ENCODE measurements around the gene TSPYL6. TPM values are rescaled to one million over a fixed set of nuclear protein-coding genes. Genes with fewer than 3 reads are reported as not detected.
"Not testable (repeated sequence)": the region's sequence is repeated elsewhere in the genome, so short reads cannot be mapped to it uniquely, and the experiment has no call there.

Gene TSPYL6
- total RNA-seq, result not detected in 2 replicates

DNA sequence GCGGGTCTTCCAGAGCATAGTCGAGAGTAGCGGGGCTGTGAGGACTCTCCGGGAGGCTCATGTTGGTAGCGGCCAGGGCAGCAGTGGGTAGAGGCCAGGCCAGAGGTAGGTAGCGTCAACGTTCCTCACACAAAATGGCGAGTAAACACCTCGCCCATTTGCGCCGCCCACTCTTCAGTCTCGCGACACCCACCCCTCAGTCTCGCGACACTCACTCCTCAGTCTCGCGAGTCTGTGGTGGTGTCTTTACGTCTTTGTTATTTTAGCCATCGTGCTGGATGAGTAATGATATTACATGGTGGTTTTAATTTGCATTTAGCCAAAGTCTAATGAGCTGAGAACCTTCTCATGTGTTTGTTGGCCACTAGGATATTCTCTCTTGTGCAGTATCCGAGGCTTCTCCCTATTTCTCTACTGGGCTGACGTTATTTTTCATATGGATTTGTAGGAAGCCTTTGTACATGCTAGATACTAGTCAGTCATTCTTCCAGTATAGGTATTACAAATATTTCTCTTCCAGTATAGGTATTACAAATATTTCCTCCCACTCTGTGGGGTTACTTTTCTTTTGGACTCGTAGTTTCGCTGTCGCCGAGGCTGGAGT is at the start of gene TSPYL6:
Gene TSPYL6 (minus strand): TSS at position 139 of the 604 bp plus-strand sequence. CDS start 78 bp downstream, at position 61.
- no peak for DNase-seq (ENCODE audit: low read depth in 2 of 2)

DNA sequence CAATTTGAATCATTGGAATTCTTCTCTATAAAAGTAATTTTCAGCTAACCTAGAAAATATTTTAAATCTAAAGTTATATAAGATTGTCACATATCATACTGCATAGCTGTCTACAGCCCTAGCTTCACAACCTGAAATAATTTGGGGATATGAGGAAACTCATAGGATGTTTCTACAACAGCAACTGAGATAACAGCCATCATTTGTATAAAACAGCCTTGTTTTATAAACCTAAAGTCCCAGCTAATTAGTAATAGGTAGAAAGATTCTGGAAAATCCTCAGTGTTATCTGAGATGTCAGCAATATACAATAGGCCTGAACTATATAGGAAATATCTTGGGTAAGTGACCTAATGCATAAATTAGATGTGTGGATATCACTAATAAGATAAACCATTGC is 47.6 kb upstream of the TSPYL6 start:
- no peak for DNase-seq (ENCODE audit: low read depth in 2 of 2)

DNA sequence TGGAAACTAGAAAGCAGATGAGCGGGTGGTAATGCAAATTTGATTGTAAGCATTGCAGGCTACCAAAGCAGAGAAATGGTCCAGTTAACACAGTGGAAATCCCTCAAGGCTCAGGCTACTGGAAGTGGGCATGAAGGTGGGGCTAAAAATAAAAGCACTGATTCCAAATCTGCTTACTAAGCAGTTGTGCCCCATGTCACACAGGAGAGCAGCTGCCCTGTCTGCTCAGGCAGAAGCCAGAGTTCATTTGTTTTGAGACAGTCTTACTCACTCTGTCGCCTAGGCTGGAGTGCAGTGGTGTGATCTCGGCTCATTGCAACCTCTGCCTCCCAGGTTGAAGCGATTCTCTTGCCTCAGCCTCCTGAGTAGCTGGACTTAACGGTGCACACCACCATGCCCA is 42.5 kb upstream of the TSPYL6 start:
- no peak for DNase-seq (ENCODE audit: low read depth in 2 of 2)

DNA sequence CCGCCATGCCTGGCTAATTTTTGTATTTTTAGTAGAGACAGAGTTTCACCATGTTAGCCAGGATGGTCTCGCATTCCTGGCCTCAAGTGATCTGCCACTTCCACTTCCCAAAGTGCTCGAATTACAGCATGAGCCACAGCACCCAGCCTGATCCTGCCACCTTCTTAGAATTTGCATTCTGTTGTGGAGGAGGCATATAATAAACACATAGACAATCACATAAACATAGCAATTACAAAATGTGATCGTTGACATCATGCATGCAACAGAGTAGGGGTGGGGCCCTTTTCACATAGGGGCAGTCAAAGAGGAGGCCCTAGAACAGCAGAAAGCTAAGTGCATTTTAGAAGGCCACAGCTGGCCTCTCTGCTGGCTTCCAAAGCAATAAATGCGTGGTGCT is 39.9 kb upstream of the TSPYL6 start:
- no peak for DNase-seq (ENCODE audit: low read depth in 2 of 2)

DNA sequence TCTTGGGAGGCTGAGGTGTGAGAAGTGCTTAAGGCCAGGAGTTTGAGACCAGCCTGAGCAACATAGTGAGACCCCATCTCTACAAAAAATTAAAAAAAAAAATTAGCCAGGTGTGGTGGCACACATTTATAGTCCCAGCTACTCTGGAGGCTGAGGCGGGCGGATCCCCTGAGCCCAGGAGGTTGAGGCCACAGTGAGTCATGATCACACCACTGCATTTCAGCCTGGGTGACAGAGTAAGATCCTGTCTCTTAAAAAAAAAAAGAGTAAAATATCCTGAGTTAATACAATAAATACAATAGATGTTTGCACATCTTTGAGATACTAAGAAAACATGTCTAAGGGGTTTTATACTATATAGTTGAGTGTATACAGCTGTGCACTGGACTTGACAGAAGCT is 38.6 kb upstream of the TSPYL6 start:
- not testable (repeated sequence) for DNase-seq (ENCODE audit: low read depth in 2 of 2)

DNA sequence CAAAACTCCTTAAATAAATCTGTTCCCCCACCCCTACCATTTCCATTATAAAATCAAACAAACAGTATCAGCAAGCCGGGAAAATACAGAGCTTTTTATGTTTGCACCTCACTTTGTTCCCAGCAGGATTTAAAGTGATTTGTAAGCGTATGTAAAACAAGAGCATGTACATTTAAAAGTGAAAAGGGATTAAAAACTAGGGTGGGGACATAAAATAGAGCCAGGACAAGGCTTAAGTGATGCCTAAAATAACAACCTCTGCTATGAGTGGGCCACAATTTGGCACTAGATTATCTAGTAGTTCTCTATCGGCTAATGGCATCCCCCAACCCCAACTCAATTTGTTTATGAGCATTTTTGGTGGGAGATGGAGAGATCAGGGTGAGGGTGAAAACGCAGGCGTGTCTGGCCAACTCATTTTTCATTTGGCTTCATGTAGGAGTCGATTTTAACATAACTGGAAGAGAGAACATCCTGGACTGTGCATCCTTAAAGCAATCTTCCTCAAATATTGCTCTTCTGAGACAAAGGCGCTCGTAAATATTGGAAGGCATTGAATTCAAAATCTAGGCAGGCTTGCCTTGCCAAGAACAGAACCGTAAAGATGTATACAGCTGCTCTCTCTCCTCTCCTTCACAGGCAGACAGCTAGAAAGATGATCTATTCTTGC is 34.5 kb upstream of the TSPYL6 start:
- DNase-seq (ENCODE audit: low read depth in 2 of 2), result no peak

DNA sequence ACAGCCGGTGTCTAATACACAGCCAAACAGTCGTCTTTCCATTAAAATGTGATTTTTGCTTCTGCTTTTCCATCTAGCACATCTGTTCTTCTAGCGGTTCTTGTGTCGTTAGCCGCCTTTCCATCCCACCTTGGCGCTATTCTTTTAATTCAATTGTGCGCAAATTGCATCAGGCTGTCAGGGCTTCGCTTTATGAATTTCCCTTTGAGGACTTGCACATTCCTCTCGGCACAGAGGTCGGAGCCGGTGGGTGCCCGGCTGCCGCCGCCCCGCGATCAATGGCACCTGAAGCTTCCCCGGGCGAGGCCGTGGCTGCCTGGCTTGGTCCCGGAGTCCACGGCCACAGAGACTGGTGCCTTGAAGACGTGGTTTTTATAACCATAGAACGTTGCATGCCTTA is 33.9 kb upstream of the TSPYL6 start:
- DNase-seq (ENCODE audit: low read depth in 2 of 2), result no peak

DNA sequence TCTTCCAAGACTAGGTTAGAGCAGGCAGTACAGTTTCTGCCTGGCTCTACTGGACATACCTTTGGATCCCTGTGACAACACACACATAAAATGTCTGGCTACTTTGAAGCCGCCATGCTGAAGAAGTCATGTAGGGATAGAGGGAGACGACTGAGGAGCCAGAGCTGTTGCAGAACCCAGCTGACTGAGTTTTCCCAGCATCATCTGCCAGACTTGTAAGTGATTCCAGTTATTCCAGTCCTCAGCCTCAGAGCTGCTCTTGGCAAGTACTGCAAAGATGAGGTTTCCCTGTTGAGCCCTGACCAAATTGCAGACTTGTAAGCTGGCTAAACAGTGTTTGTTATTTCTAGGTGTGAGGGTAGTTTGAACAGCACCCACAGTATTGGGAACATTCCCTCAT is 31.5 kb upstream of the TSPYL6 start:
- no peak for DNase-seq (ENCODE audit: low read depth in 2 of 2)

DNA sequence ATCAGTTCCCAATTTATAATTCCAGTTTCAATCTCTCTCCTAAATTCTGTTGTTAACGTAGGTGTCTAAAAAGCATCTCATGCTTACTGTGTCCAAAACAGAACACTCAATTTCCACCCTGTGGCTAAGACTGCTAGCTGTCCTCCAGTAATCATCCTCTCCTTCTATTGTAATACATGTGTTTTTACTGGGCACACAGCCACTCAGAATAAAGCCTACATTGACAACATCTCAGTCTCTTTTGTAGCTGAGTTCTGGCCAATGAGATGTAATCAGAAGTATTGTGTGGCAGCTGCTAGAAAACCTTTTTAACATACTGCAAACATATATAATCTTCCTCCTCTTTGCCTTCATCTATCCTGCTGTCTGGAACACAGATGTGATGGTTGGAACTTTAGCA is 29.4 kb upstream of the TSPYL6 start:
- no peak for DNase-seq (ENCODE audit: low read depth in 2 of 2)

DNA sequence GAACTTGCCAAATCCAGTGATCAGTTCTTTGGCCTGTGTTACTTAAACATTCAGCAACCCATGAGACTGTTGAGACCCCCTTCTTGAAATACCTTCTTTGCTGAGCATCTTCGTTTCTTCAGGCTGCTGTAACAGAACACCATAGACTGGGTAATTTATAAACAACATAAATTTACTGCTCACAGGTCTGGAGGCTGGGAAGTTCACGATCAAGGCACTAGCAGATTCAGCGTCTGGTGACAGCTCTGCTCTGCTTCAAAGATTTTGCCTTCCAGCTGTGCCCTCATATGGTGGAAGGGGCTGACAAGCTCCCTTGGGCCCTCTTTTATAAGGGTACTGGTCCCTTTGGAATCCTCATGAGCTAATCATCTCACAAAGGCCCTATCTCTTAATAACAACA is 28.8 kb upstream of the TSPYL6 start:
- DNase-seq (ENCODE audit: low read depth in 2 of 2), result no peak

DNA sequence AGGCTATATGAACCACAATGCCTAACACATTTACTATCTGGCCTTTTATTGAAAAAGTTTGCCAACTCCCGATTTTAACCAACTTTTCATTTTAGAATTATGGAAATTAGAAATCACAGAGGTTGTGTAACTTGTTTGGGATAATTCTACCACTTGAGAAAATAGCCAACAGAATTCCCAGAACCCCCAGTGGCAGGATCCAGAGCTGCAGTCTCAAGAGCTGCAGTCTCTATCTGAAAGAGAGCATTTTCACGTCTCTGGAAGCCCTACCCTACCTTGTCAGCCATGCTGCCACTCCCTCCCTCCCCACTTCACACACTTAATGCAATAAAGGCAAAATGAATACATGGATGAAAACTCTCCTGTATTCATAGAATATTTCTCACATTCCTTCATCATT is 23.4 kb upstream of the TSPYL6 start:
- DNase-seq (ENCODE audit: low read depth in 2 of 2), result no peak

DNA sequence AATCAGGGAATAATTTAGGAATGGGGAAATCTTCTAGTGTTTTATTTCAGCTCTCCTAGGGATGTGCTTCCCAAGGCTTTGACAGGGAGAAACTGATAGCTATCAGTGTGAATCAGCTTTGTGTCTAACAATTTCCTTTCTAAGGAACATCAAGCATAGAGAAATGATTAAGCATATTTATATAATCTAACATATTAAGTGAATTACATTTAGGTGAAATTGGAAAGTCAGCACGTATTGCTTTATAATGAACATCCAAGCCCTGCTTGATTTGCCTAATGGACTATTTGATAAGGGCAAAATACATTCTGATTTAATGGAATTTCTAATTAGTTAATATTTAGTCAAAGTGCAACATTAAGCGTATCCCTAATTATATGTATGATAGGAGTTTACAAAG is 19.5 kb upstream of the TSPYL6 start:
- DNase-seq (ENCODE audit: low read depth in 2 of 2), result no peak

DNA sequence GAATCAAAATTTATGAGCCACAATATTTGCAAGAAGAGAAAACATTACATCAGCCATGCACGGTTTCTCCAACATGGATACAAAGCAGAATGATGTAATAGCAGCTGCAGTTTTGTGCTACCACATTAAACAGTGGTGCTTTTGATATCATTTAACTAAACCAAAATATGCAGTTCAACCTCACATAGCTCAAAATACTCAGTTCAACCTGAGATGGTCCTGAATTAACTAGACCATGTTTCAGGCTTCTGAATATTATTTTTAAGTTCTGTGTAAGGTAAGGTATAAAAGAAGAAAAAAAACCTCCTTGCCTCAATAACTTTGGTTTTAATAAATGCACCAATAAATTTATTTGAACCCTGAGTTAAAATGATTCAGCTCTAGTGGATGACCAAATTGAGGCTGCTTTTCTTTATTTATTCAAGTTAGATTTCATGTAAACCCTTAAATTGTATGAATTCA is 18.8 kb upstream of the TSPYL6 start:
- DNase-seq (ENCODE audit: low read depth in 2 of 2), result peak in 1 of 2 donors; percentile 8

DNA sequence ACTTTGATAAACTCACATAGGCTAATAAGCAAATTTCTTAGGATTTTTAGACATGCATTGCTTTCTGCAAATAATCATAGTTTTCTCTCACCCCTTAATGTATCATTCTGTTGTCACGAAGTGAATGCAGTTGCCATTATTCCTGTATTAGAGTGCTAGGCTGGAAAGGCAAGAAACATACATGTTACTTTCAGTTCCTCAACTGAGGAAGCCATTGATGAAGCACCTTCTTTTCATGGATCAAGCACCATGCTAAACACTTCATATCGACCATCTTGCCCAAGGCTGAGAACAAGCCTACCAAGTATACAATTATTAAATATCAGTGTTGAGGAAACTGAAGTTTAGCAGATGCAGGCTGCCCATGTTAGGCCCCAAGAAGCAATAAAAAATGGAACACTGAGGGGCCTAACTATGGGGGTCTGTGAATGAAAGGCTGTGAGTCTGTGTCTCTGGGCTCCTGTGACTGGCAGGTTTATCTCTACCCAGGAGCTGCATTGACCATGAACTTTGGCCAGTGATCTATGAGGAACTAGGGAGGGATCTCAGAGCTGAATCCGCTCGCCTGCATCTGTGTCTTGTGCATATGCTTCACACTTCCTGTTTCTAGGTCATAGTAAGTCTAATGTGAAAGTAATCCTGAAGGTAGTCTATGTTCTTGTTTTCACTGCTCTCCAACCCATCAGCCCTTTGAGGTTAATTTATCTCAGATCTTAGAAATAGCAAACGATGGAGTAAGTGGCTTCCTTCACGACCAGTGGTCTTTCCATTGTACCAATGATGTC is 16.0 kb upstream of the TSPYL6 start:
- DNase-seq (ENCODE audit: low read depth in 2 of 2), result no peak

DNA sequence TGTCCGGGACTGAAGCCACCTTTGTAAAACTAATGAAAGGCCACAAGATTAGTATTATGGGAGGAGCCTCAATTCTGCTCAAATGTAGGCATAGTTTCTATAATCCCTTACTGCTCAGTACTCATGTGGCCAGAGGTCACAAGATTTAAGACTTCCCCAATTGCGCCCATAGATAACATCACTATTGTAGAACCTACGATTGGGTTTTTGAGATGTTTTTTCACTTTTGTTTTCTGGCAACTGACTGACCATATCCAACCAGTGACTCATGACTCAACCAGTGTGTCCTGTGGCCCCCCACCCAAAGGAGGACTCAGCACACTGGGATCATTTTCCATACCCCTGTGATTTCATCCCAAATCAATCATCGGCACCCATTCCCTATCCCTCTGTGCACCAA is 15.2 kb upstream of the TSPYL6 start:
- DNase-seq (ENCODE audit: low read depth in 2 of 2), result no peak

DNA sequence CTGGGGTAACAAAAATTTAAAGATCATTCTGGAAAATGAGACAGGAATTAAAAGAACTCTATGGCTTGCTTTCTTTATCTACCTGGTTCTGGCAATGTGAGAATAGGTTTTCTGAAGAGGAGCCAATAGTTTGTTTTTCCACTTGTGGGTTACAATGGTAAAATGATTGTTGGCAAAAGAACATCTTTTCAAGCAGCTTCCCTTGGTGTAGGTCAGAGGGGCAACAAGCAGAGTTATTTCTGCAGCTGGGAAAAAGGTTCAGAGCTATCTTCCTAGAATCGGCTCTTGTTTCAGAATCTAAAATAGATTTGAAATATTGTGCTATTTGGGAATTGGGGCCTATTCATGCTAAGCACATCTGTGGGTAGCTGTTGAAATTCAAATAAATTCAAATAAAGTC is 11.5 kb upstream of the TSPYL6 start:
- peak; percentile 57 to 74 for DNase-seq (ENCODE audit: low read depth in 2 of 2)

DNA sequence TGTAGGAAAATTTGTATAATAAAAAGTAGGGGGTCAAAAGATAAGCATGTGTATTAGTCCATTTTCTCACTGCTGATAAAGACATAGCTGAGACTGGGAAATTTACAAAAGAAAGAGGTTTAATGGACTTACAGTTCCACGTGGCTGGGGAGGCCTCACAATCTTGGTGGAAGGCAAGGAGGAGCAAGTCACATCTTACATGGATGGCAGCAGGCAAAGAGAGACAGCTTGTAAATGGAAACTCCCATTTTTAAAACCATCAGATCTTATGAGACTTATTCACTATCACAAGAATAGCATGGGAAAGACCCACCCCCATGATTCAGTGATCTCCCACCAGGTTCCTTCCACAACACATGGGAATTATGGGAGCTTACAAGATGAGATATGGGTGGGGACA is 9.1 kb upstream of the TSPYL6 start:
- not testable (repeated sequence) for DNase-seq (ENCODE audit: low read depth in 2 of 2)

DNA sequence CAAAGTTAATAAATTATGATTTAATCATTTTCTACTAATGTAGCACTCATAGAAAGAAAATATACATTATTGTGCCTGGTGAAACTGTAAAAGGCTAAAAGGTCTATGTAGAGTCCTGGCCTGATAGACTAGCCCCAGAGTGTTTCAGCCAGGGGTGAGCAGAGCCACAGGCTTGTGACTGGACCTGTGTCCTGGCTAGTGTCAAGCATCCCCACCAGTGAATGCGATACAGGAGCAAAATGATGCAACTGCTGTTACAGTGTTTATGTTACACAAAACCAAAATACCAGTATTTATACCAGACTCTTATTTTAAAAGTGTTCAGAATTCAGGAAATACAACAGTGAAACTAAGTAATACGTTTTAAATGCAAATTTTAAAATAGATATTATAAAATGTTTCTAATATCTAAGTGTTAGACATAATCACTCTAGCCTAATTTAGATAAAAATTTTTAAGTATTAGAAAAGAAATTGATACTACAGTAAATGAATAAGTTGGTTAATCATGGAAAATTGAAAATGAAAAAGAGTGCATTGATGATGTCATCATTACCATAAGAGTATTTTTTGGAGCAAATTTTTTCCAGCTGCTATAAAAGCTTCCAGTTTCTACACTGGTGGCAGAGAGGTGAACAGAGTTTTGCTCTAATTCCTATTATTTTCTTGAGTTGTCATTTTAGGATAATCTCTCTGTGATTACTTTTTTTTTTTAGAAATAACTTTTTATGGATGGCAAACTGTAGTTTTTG is 6.2 kb upstream of the TSPYL6 start:
- DNase-seq (ENCODE audit: low read depth in 2 of 2), result no peak

DNA sequence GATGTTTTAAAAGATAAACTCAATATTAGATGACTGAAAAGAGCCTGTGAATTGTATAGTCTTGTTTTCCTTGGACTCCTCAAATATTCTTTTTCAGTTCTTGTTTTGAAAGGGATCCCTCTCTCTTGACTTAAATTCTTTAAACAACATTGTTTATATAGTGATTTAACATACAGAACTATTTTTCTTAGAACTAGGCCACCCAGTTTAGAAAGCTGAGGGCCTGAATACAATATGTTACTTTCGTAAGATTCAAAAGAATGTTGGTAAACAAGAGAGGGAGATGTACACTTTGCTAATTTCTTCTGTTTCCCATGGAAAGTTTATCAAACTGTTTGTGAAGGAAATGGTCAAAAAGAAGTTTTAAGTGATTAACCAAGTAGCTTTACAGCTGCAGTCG is 5.5 kb upstream of the TSPYL6 start:
- DNase-seq (ENCODE audit: low read depth in 2 of 2), result no peak

DNA sequence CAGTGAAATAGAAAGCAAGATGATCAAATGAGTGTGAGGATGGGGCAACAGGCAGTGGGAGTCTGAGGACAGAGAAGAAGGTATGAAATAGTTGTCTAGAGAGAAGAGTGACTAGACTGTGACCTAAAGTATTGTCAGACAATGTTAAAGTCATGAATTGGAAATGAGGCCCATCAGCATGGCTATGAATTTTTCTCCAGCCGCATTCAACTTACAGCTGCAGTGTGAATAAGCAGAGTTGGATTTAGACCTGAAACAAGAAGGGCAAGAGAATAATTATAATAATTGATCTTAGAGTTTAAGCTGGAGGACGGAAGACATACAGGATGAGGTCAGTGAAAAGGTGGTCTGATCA is 4.2 kb upstream of the TSPYL6 start:
- no peak for DNase-seq (ENCODE audit: low read depth in 2 of 2)

DNA sequence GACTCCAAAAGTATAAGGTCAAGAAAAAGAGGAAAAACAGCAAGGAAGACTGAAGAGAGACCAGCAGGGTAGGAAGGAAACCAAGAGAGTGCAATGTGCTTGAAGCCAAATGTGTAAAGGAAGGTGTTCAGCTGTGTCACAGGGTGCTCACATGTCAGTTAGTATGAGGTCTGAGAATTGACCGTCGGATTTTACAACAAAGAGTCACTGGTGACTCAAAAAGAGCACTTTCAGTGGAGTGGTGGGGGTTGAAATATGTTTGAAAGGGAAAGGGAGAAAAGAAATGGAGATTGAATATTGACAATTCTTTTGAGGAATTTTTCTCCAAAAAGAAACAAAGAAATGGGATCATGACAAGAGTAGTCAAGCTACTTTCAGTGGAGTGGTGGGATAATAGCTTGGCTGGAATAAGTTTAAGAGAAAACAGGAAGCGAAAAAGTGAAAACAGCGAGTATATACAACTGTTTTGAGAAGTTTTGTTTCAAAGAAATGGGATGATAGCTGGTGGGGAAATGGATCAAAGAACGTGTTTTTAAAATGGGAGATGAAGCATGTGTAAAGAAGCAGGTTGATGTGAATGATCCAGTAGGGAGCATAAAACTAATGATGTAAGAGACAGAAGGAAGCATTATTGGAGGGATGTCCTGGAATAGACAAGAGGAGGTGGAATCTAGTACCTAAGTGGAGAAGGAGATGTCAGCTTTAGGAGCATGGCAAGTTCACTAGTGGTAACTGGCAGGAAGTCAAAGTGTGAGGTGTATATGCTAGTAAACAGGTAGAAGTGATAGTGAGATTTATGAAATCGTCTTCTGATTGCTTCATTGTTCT is 3.6 kb upstream of the TSPYL6 start:
- DNase-seq (ENCODE audit: low read depth in 2 of 2), result no peak
